ENCODE data around the gene TLE4.

- TF ChIP-seq CTCF (IDR thresholded peaks at IDR 0.05) (no peak), POLR2A (IDR thresholded peaks at IDR 0.05) (no peak), POLR2AphosphoS5 (IDR thresholded peaks at IDR 0.05) (no peak)
Observed at GRCh38 chr9:79583952-79584654, 12.3 kb downstream of the TLE4 start.

All from prostate gland (tissue), 2 donors.